ENCODE data around the gene PIGR.

DNA sequence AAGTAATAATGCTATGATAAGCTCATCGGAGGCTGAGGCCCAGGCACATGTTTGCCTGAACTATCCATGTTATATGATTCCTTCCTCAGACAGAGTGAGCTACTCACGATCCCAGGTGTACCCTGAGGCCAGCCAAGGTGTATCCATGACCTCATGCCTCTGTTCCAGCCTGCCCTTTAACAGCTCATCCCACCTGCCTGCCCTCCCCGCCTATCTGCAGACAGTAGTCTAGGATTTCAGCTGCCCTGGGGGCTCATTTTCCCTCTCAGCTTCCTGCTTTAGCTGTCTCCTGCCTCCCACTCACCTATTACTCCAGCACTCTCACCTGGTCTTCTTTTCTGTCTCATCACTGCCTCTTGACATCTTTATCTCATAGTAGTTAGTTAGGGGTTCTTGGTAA lies 50.9 kb downstream of the PIGR start:
- TF ChIP-seq EP300 (conservative IDR thresholded peaks at IDR 0.05; ENCODE audit: poor library complexity, severe bottlenecking) (no peak), CTCF (IDR thresholded peaks at IDR 0.05; ENCODE audit: poor library complexity, severe bottlenecking) (no peak), MXI1 (conservative IDR thresholded peaks at IDR 0.05; ENCODE audit: poor library complexity, severe bottlenecking) (no peak), EZH2 (IDR thresholded peaks at IDR 0.05; ENCODE audit: borderline replicate concordance, insufficient read depth, low read length, poor library complexity, severe bottlenecking) (no peak), SMC3 (conservative IDR thresholded peaks at IDR 0.05; ENCODE audit: poor library complexity) (no peak), POLR2AphosphoS5 (IDR thresholded peaks at IDR 0.05) (no peak), TAF1 (IDR thresholded peaks at IDR 0.05; ENCODE audit: low read depth) (no peak), REST (IDR thresholded peaks at IDR 0.05; ENCODE audit: borderline replicate concordance) (no peak), RAD21 (conservative IDR thresholded peaks at IDR 0.05) (no peak)

Data from neural cell (in vitro differentiated cells).